Adrenal gland (tissue), 12 donors: ENCODE data around the gene APH1B. TPM values are rescaled to one million over a fixed set of nuclear protein-coding genes. Genes with fewer than 3 reads are reported as not detected.
"Not testable (repeated sequence)": the region's sequence is repeated elsewhere in the genome, so short reads cannot be mapped to it uniquely, and the experiment has no call there.

Experiments used
- DNase-seq, 7 donors: peaks; one replicate each; pipeline ENCODE4 v3.0.0-alpha.2; 2019 to 2020
- H3K27ac ChIP-seq, 5 donors: fragments of 200-600 bp; sonication (generic) in 4 of 5; 1 replicate in 3 of 5; 2 replicates in 2 of 5; pipeline versions ENCODE4 v1.5.1 to v1.8.0; 2016 to 2020; ENCODE audit warnings: mild to moderate bottlenecking in 1 of 5
- H3K27me3 ChIP-seq: fragments of 200-600 bp; 2 replicates; pipeline ENCODE4 v1.8.0; 2021
- H3K36me3 ChIP-seq, 2 donors: fragments of 200-600 bp; replicated peaks in 1 of 2; 1 replicate in 1 of 2; 2 replicates in 1 of 2; pipeline versions ENCODE4 v1.5.1 to v1.8.0; 2018 to 2022
- H3K4me1 ChIP-seq, 2 donors: fragments of 200-600 bp; replicated peaks in 1 of 2; 1 replicate in 1 of 2; 2 replicates in 1 of 2; pipeline versions ENCODE4 v1.5.1 to v1.8.0; 2018 to 2021
- H3K4me3 ChIP-seq, 4 donors: fragments of 200-600 bp; sonication (generic) in 3 of 4; one replicate each; pipeline ENCODE4 v1.5.1; 2016 to 2018
- H3K9me3 ChIP-seq, 3 donors: fragments of 200-600 bp; sonication (generic) in 1 of 3; replicated peaks in 1 of 3; 1 replicate in 2 of 3; 2 replicates in 1 of 3; pipeline versions ENCODE4 v1.5.1 to v1.8.0; 2016 to 2021
- POLR2A ChIP-seq, 2 donors: fragments of 450-650 bp; IDR thresholded peaks; one replicate each; pipeline ENCODE4 v1.6.1; 2017; ENCODE audit warnings: antibody characterized with exemption in 2 of 2, mild to moderate bottlenecking in 2 of 2, moderate library complexity in 1 of 2
- WGBS, 4 donors: extraction: QIAGEN DNeasy Blood & Tissue Kit in 2 of 4; methylation state at CpG; one replicate each; pipeline versions ENCODE4 v1.1.5 to v1.1.7; 2013 to 2017; 5-methylcytosine and 5-hydroxymethylcytosine counted together
- intact Hi-C, 2 donors: fragments of 100-400 bp; cut with DNase I; formaldehyde crosslinking; loops; one replicate each; pipeline versions ENCODE4 v1.14.1 to v1.15.0; 2022 to 2023
- polyA plus RNA-seq, 3 donors: library from polyadenylated mRNA; stranded (reverse); fragments of 200-250 nt in 2 of 3; fragments of 350-450 nt in 1 of 3; fragmentation: Illumina TruSeq in 1 of 3; extraction: RNeasy Lipid Tissue Mini Kit (QIAGEN cat#74804) in 1 of 3; gene quantifications; one replicate each; pipeline ENCODE4 v1.2.3, GENCODE V29; 2013 to 2014
- total RNA-seq, 9 donors: library from RNA; depleted of rRNA in 4 of 9; stranded (reverse); fragments of >200 nt in 4 of 9; fragments of 120-200 nt in 1 of 9; fragmentation: NEBNext Ultra II Directional in 1 of 9; extraction: Animal tissue kit (Norgen Biotek cat#: 25700) in 1 of 9; gene quantifications; one replicate each; pipeline versions ENCODE4 v1.1.0 to v1.2.4, GENCODE V29; 2013 to 2023
- TF ChIP-seq, protein P1 (sequence below), 6 experiments: fragments of 450-650 bp in 4 of 6; fragments of 200-600 bp in 2 of 6; sonication (generic) in 1 of 6; IDR thresholded peaks; 1 replicate in 5 of 6; 2 replicates in 1 of 6; pipeline versions ENCODE4 v1.5.1 to v1.8.0; 2016 to 2021; ENCODE audit warnings: antibody characterized with exemption in 6 of 6, mild to moderate bottlenecking in 2 of 6, moderate library complexity in 1 of 6
- donor health status: healthy with polysubstance abuse.
- donor health status: Bipolar disorder and iron deficiency.
- donor health status: DM: yes; HTN: yes; CAD: no.
- donor health status: DM: no; HTN: no; CAD: no.
- donor health status: DM: no; HTN: no; CAD: no.
- donor health status: DM: yes; HTN: yes; CAD: no.

Gene APH1B
- total and polyA plus RNA-seq, 12 donors: 8.3 to 50.3 (median 23.1) TPM

DNA sequence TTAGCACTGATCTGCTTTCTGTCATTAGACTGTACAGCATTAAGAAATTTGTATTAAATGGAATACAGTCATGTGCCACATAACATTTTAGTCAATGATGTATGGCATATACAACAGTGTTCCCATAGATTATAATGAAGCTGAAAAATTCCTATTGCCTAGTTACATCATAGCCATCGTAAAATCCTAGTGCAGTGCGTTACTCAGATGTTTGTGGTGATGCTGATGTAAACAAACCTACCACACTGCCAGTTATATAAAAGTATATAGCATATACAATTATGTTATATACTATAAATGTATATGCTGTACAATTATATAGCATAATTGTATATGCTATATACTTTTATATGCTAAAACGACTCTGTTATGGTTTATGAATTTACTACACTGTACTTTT, 41.7 kb downstream of the APH1B start:
- Histone ChIP-seq H3K4me1 (no peaks in the 10 kb centered on the region), H3K27ac (no peak overlapping the region), H3K27me3 (no peaks in the 10 kb centered on the region), H3K36me3 (no peaks in the 10 kb centered on the region), H3K4me3 (no peak overlapping the region), H3K9me3 (no peaks in the 10 kb centered on the region)
- TF ChIP-seq POLR2A (IDR thresholded peaks at IDR 0.05): no peak
- TF ChIP-seq, protein P1, sequence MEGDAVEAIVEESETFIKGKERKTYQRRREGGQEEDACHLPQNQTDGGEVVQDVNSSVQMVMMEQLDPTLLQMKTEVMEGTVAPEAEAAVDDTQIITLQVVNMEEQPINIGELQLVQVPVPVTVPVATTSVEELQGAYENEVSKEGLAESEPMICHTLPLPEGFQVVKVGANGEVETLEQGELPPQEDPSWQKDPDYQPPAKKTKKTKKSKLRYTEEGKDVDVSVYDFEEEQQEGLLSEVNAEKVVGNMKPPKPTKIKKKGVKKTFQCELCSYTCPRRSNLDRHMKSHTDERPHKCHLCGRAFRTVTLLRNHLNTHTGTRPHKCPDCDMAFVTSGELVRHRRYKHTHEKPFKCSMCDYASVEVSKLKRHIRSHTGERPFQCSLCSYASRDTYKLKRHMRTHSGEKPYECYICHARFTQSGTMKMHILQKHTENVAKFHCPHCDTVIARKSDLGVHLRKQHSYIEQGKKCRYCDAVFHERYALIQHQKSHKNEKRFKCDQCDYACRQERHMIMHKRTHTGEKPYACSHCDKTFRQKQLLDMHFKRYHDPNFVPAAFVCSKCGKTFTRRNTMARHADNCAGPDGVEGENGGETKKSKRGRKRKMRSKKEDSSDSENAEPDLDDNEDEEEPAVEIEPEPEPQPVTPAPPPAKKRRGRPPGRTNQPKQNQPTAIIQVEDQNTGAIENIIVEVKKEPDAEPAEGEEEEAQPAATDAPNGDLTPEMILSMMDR (IDR thresholded peaks at IDR 0.05): no peak
- DNase-seq: no peak
- intact Hi-C loops: no loop called here
- 87 to 93% (median 89%) methylated on average over 3 of the region's 3 CpGs for WGBS, 4 donors

DNA sequence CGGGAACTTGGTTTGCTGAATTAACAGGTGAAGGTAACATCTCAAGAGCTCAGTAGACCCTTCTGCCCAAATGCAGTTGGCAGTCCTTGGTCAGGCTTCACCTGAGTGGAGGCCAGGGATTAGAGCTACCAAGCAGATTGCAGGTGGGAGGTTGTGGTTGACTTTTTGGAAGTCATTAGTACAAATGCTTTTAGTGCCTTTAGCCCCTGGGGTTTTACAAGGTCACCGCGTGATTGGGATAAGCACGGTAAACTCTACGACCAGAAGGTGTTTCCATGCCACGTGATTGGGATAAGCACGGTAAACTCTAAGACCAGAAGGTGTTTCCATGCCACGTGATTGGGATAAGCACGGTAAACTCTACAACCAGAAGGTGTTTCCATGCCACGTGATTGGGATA, 43.0 kb downstream of the APH1B start:
- H3K27ac ChIP-seq, DNase-seq, H3K27me3 ChIP-seq, H3K9me3 ChIP-seq, intact Hi-C loops, H3K4me3 ChIP-seq, H3K4me1 ChIP-seq, H3K36me3 ChIP-seq: not testable (repeated sequence)
- 90 to 96% (median 95%) methylated on average over 7 to 10 of the region's 10 CpGs for WGBS, 4 donors

DNA sequence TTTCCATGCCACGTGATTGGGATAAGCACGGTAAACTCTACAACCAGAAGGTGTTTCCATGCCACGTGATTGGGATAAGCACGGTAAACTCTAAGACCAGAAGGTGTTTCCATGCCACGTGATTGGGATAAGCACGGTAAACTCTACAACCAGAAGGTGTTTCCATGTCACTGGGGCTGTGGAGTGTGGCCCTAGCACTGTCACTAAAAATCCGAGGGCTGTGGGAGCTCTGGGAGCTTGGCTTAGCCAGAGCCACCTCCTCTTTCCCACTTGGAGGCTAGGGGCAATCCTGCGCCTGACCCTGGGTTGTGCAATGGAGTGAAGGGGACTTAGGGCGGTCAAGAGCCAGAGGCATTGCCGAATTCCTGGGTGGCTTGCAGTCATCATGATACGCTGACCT, 43.6 kb downstream of the APH1B start:
- H3K4me3 ChIP-seq, H3K27me3 ChIP-seq, DNase-seq, intact Hi-C loops, H3K36me3 ChIP-seq, H3K9me3 ChIP-seq, H3K4me1 ChIP-seq, H3K27ac ChIP-seq: not testable (repeated sequence)
- WGBS, 4 donors: 83 to 96% (median 91%) methylated on average over 2 to 9 of the region's 11 CpGs

DNA sequence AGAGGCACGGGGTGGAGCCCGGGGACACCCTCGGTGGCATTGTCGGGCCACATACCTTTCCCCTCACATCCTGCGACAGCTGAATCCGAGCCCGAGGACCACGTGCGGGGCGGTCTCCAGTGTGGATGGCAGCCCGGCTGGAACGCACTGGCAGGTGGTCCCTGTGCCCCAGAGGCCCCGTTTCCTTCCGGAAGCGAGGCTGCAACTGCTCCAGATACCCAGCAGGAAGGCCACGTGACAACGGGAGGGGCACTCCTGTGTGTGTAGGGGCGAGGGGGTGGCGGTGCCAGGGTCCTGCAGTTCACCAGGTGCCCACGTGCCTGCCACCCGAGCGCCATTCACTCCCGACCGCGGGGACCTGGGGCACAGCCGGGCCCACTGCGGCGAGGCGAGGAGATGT, 44.1 kb downstream of the APH1B start:
- no peaks in the 10 kb centered on the region for H3K27me3 ChIP-seq
- no peaks in the 10 kb centered on the region for H3K36me3 ChIP-seq
- DNase-seq: no peak
- peaks cover 0 to 5% of the 10 kb centered on the region in 2 donors for H3K4me1 ChIP-seq
- no peak overlapping the region for H3K4me3 ChIP-seq
- intact Hi-C loops: no loop called here
- H3K9me3 ChIP-seq: no peaks in the 10 kb centered on the region
- no peak overlapping the region for H3K27ac ChIP-seq
- TF ChIP-seq, protein P1 (IDR thresholded peaks at IDR 0.05): no peak
- TF ChIP-seq POLR2A (IDR thresholded peaks at IDR 0.05): no peak
- 91 to 96% (median 94%) methylated on average over 22 to 29 of the region's 29 CpGs for WGBS, 4 donors

DNA sequence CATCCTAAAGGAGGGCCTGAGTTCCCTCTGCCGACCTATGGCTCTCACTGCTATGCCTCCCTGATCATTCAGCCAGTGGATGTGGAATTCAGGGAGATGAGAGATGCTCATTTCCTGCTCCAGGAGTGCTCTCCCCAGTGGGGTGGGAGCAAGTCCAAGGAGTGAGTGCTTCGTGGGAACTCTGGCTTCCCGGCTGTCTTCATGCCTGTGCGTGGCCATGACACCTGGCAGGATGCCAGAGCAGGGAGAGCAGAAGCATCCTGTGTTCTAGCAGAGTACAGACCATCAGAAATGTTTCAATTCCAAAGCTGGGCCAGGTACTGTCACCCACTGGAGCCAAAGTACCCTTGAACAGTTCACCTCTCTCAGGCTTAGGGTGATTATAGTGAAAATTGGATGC, 45.1 kb downstream of the APH1B start:
- no peaks in the 10 kb centered on the region for H3K27me3 ChIP-seq
- peak in 6 of 7 donors; percentile 16 to 64 (median 46) for DNase-seq
- H3K4me3 ChIP-seq: no peak overlapping the region
- no peak for TF ChIP-seq POLR2A (IDR thresholded peaks at IDR 0.05)
- TF ChIP-seq, protein P1 (IDR thresholded peaks at IDR 0.05): no peak
- H3K9me3 ChIP-seq: no peaks in the 10 kb centered on the region
- H3K36me3 ChIP-seq: no peaks in the 10 kb centered on the region
- H3K4me1 ChIP-seq: peaks cover 0 to 5% of the 10 kb centered on the region in 2 donors
- 23 to 92% (median 31%) methylated on average over 1 to 4 of the region's 4 CpGs for WGBS, 4 donors
- intact Hi-C loops: no loop called here
- no peak overlapping the region for H3K27ac ChIP-seq
